ENCODE measurements around the gene LRRC38. TPM values are rescaled to one million over a fixed set of nuclear protein-coding genes. Genes with fewer than 3 reads are reported as not detected.
A peak's percentile ranks its signal among the peaks of the same experiment; 100 is the strongest.

The LRRC38 gene
- total RNA-seq, 1 donor from 2014 or later, result not detected

DNA sequence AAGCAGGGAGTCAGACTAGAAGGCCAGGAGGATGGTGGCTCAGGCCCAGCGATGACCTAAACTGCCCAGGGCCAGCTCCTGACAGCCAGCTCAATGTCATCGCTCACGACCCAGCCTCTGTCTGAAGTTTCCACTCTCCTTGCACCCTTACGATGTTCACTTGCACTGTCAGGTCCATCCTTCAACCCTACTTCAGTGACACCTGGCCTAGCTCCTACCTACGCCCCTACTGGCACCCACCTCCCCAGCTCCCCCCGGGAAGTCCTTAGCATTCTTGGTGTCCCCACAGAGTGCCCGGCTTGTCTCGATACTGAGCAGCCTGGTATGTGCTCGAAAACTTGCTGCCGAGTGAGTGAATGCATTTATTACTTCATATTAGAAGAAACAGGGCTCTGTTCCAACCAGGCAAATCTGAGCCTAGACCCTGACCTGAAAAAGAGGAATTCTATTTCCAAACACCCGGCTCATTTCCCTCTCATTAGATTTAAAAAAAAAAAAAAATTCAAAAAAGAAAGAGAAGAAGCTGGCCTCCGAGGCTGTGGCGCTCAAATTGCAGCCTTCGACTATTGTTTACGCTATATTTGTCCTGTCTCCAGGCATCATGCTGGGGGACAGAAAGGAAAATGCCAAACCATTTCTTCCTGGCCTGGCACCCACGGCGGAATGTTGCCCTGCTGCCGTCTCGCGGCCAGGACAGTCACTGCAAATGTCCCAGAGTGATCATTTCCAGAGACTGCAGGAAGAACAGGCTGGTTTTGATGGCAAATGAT, 29.8 kb upstream of the LRRC38 start:
- Mint-ChIP-seq H3K4me1 (peaks cover 10% of the 10 kb centered on the region), H3K27ac (ENCODE audit: unreplicated experiment) (peak overlapping the region; percentile 81), H3K36me3 (ENCODE audit: low read depth) (no peaks in the 10 kb centered on the region), H3K4me3 (no peak overlapping the region), H3K9me3 (no peaks in the 10 kb centered on the region), H3K27me3 (ENCODE audit: low read depth) (no peaks in the 10 kb centered on the region)
- TF ChIP-seq, protein P1, sequence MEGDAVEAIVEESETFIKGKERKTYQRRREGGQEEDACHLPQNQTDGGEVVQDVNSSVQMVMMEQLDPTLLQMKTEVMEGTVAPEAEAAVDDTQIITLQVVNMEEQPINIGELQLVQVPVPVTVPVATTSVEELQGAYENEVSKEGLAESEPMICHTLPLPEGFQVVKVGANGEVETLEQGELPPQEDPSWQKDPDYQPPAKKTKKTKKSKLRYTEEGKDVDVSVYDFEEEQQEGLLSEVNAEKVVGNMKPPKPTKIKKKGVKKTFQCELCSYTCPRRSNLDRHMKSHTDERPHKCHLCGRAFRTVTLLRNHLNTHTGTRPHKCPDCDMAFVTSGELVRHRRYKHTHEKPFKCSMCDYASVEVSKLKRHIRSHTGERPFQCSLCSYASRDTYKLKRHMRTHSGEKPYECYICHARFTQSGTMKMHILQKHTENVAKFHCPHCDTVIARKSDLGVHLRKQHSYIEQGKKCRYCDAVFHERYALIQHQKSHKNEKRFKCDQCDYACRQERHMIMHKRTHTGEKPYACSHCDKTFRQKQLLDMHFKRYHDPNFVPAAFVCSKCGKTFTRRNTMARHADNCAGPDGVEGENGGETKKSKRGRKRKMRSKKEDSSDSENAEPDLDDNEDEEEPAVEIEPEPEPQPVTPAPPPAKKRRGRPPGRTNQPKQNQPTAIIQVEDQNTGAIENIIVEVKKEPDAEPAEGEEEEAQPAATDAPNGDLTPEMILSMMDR (conservative IDR thresholded peaks at IDR 0.05), result peak; percentile 57
- peak; percentile 47 for DNase-seq (ENCODE audit: low read depth, low spot score)

DNA sequence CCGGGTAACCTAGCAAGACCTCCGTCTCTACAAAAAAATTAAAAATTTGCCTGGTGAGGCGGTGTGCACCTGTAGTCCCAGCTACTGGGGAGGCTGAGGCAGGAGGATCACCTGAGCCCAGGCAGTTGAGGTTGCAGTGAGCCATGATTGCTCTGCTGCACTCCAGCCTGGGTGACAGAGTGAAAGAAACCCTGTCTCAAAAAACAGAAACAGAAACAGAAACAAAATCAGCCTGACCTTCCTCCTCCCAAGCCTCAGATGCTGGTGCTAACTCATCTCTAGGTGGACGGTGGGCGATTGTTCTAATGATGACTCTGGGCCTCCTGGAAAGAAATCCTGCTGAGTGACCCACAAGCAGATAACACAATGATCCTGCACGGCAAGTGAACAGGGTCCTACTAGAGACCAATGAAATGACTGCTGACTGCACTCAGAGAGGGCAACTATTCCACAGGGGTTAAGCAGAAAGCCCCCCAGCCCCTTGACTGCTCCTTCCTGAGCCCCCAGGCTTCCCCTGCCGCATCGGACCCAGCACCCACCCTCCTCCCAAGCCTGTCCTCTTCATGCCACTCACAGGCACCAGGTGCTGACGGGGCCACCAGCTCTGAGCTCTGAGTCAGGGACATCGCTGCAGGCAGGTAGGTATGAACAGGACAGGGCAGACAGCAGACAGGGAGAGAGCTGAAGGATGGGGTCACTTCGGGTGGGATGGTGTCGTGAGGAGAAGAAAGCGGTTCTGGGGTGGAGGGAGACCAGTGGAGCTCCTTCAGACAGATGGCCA, 27.8 kb upstream of the LRRC38 start:
- no peaks in the 10 kb centered on the region for H3K36me3 Mint-ChIP-seq (ENCODE audit: low read depth)
- no peaks in the 10 kb centered on the region for H3K9me3 Mint-ChIP-seq
- no peak overlapping the region for H3K4me3 Mint-ChIP-seq
- H3K4me1 Mint-ChIP-seq, result peaks cover 10% of the 10 kb centered on the region
- H3K27ac Mint-ChIP-seq (ENCODE audit: unreplicated experiment), result peak overlapping the region; percentile 75
- no peak for DNase-seq (ENCODE audit: low read depth, low spot score)
- no peaks in the 10 kb centered on the region for H3K27me3 Mint-ChIP-seq (ENCODE audit: low read depth)
- TF ChIP-seq, protein P1 (conservative IDR thresholded peaks at IDR 0.05), result no peak

DNA sequence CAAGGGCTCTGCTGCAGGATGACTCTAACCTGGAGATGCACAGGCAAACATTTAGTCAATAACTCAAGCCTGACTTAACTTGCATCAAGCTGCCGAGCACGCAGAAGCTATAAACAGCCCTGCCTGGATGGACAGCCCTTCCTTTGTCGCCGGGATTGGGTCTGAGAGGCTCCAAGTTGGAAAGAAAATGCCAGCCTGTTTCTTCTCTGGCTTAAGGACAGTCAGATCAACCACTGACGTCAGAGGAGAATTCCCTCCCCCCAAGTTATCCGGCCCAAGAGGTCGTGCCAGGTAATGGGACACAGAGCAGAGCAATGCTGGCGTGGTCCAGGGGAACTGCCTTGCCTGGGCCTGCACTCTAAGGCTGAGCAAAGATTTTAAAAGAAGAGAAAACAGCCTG, 27.1 kb upstream of the LRRC38 start:
- H3K27ac Mint-ChIP-seq (ENCODE audit: unreplicated experiment), result peak overlapping the region; percentile 62
- TF ChIP-seq, protein P1 (conservative IDR thresholded peaks at IDR 0.05), result no peak
- peaks cover 10% of the 10 kb centered on the region for H3K4me1 Mint-ChIP-seq
- H3K9me3 Mint-ChIP-seq, result no peaks in the 10 kb centered on the region
- no peak for DNase-seq (ENCODE audit: low read depth, low spot score)
- no peak overlapping the region for H3K4me3 Mint-ChIP-seq
- no peaks in the 10 kb centered on the region for H3K36me3 Mint-ChIP-seq (ENCODE audit: low read depth)
- H3K27me3 Mint-ChIP-seq (ENCODE audit: low read depth), result no peaks in the 10 kb centered on the region

DNA sequence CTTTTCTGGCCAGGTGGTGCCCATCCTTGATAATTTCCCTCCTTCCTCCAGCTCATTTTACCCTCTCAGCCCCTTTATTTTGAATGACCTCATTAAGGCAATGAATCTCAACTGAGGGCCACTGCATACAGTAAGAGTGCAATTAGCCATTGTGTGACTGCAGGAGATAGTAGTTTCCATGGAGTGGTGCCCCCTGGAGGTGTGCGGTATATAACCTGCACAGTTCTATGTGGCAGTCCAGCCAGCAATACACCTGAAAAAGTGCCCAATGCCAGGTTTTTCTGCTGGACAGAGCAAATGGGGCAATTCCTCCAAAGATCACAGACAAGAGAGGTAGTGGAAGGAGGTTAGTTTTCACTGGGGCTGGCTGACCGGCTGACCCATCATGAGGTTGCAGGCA, 25.9 kb upstream of the LRRC38 start:
- no peak for DNase-seq (ENCODE audit: low read depth, low spot score)
- TF ChIP-seq, protein P1 (conservative IDR thresholded peaks at IDR 0.05), result peak; percentile 27
- H3K4me1 Mint-ChIP-seq, result peaks cover 10% of the 10 kb centered on the region
- no peak overlapping the region for H3K4me3 Mint-ChIP-seq
- no peaks in the 10 kb centered on the region for H3K36me3 Mint-ChIP-seq (ENCODE audit: low read depth)
- no peak overlapping the region for H3K27ac Mint-ChIP-seq (ENCODE audit: unreplicated experiment)
- no peaks in the 10 kb centered on the region for H3K27me3 Mint-ChIP-seq (ENCODE audit: low read depth)
- H3K9me3 Mint-ChIP-seq, result no peaks in the 10 kb centered on the region

DNA sequence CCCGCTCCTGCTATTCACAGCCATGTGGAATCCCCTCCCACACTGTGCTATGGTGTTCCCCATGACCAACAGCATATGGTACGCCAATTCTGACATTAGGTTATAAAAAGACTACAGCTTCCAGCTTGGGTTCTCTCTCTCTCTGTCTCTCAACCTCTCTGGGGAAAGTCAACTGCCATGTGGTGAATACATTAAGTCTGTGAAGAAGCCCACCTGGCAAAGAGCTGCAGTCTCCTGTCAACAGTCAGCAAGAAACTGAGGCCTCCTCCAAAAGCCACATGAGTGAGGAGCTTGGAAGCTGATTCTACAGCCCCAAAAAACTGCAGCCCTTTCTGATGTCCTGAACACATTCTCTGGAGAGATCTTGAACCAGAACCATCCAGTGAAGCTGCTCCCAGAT, 25.0 kb upstream of the LRRC38 start:
- no peaks in the 10 kb centered on the region for H3K36me3 Mint-ChIP-seq (ENCODE audit: low read depth)
- peaks cover 5% of the 10 kb centered on the region for H3K4me1 Mint-ChIP-seq
- no peak overlapping the region for H3K27ac Mint-ChIP-seq (ENCODE audit: unreplicated experiment)
- no peaks in the 10 kb centered on the region for H3K27me3 Mint-ChIP-seq (ENCODE audit: low read depth)
- no peaks in the 10 kb centered on the region for H3K9me3 Mint-ChIP-seq
- no peak overlapping the region for H3K4me3 Mint-ChIP-seq
- no peak for DNase-seq (ENCODE audit: low read depth, low spot score)
- TF ChIP-seq, protein P1 (conservative IDR thresholded peaks at IDR 0.05), result no peak
